Stimulated activated naive CD8-positive, alpha-beta T cell treated with anti-CD3 and anti-CD28 coated beads, Interleukin-15, Interleukin-2, amounts not matched to agents 100 ng/mL and 50 ng/mL, for 24 hours (primary cell): ENCODE results near the gene HS6ST3.

Experiments used
- H3K27ac Mint-ChIP-seq: one replicate; pipeline ENCODE4 v1.8.0; 2021; ENCODE audit warnings: mild to moderate bottlenecking, mixed read lengths
- H3K27me3 Mint-ChIP-seq: one replicate; pipeline ENCODE4 v1.8.0; 2021; ENCODE audit warnings: mixed read lengths
- H3K36me3 Mint-ChIP-seq: one replicate; pipeline ENCODE4 v1.8.0; 2021; ENCODE audit warnings: low read depth, mixed read lengths
- H3K4me1 Mint-ChIP-seq: one replicate; pipeline ENCODE4 v1.8.0; 2021; ENCODE audit warnings: low read depth, mixed read lengths
- H3K4me3 Mint-ChIP-seq: one replicate; pipeline ENCODE4 v1.8.0; 2021; ENCODE audit warnings: mild to moderate bottlenecking, mixed read lengths
- H3K9me3 Mint-ChIP-seq: one replicate; pipeline ENCODE4 v1.8.0; 2021; ENCODE audit warnings: mixed read lengths

The HS6ST3 gene

GRCh38 chr13:96615252-96615651, 525.3 kb downstream of the HS6ST3 start:
- H3K4me3 Mint-ChIP-seq: no peak overlapping the region
- peaks cover 11% of the 10 kb centered on the region for H3K9me3 Mint-ChIP-seq
- H3K27me3 Mint-ChIP-seq: no peaks in the 10 kb centered on the region
- no peak overlapping the region for H3K27ac Mint-ChIP-seq
- no peaks in the 10 kb centered on the region for H3K36me3 Mint-ChIP-seq
- H3K4me1 Mint-ChIP-seq: no peaks in the 10 kb centered on the region

- peaks cover 5% of the 10 kb centered on the region for H3K9me3 Mint-ChIP-seq
- no peak overlapping the region for H3K4me3 Mint-ChIP-seq
- no peaks in the 10 kb centered on the region for H3K36me3 Mint-ChIP-seq
- H3K27ac Mint-ChIP-seq: no peak overlapping the region
- H3K27me3 Mint-ChIP-seq: no peaks in the 10 kb centered on the region
- H3K4me1 Mint-ChIP-seq: no peaks in the 10 kb centered on the region
Observed at GRCh38 chr13:96617528-96617927, 527.6 kb downstream of the HS6ST3 start.

- Mint-ChIP-seq H3K36me3 (no peaks in the 10 kb centered on the region), H3K4me1 (no peaks in the 10 kb centered on the region), H3K4me3 (no peak overlapping the region), H3K9me3 (no peaks in the 10 kb centered on the region), H3K27me3 (no peaks in the 10 kb centered on the region), H3K27ac (no peak overlapping the region)
Observed at GRCh38 chr13:96621634-96622183, 531.8 kb downstream of the HS6ST3 start.

DNA sequence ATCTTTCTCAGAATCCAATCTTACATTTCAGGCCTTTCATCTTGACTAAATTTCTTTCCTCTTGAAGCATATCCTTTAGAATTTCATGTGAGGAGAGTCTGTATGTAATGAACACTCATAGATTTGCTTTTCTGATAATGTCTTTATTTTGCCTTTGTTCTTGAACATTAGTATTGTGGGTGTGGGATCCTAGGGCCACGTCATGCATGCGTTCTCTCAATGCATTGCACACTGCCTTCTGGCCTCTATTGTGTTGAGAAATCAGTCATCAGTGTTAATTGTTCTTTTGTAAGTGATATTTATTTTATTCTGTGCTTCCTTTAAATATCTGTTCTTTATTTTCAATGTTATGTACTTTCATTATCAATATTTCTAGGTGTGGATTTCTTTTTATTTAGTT, 539.4 kb downstream of the HS6ST3 start:
- H3K36me3 Mint-ChIP-seq: no peaks in the 10 kb centered on the region
- H3K27ac Mint-ChIP-seq: no peak overlapping the region
- H3K9me3 Mint-ChIP-seq: peaks cover 7% of the 10 kb centered on the region
- no peaks in the 10 kb centered on the region for H3K4me1 Mint-ChIP-seq
- H3K4me3 Mint-ChIP-seq: no peak overlapping the region
- no peaks in the 10 kb centered on the region for H3K27me3 Mint-ChIP-seq

DNA sequence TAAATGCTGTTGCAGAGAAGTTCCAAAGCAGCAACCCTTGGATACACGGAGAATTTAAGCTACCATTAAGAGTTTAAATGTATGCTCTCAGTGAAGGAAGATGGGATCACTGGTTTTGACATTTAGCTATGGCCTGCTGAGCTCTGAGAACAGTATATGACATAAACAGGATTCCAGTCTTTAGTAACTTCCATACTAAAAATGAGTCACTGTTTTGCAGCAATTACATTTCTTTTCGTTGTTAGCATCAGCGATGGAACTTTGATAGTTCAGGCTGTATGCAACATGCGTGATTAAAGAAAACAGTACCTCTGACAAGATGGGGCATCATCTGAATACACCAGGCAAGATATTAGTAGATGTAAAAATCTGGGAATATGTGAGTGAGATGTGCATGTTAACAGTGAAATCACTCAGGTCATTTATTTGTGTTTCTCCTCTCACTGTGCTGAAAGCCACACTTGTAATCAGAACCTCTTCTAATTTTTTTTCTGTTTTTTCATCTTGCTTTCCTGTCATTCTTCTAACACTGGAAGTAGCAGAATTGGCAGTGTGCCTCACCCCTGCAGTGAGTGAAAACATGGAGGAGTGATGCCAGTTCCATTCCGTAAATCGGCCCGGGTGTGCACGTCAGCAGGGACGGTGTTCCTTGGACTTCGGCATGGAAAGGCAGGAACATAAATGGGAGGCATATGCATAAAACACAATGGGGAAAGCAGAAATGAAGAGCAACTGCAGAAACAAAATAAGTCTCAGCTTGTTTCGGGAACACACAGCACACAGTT, 542.8 kb downstream of the HS6ST3 start:
- Mint-ChIP-seq H3K36me3 (no peaks in the 10 kb centered on the region), H3K27me3 (no peaks in the 10 kb centered on the region), H3K4me3 (no peak overlapping the region), H3K27ac (no peak overlapping the region), H3K9me3 (peaks cover 12% of the 10 kb centered on the region), H3K4me1 (no peaks in the 10 kb centered on the region)

- Mint-ChIP-seq H3K36me3 (no peaks in the 10 kb centered on the region), H3K4me3 (no peak overlapping the region), H3K27me3 (no peaks in the 10 kb centered on the region), H3K4me1 (no peaks in the 10 kb centered on the region), H3K27ac (no peak overlapping the region), H3K9me3 (peaks cover 15% of the 10 kb centered on the region)
Observed at GRCh38 chr13:96636001-96636709, 546.2 kb downstream of the HS6ST3 start.

- H3K9me3 Mint-ChIP-seq: peaks cover 16% of the 10 kb centered on the region
- no peak overlapping the region for H3K4me3 Mint-ChIP-seq
- H3K4me1 Mint-ChIP-seq: no peaks in the 10 kb centered on the region
- H3K27ac Mint-ChIP-seq: no peak overlapping the region
- H3K36me3 Mint-ChIP-seq: no peaks in the 10 kb centered on the region
- H3K27me3 Mint-ChIP-seq: no peaks in the 10 kb centered on the region
Observed at GRCh38 chr13:96637039-96637438, 547.1 kb downstream of the HS6ST3 start.

DNA sequence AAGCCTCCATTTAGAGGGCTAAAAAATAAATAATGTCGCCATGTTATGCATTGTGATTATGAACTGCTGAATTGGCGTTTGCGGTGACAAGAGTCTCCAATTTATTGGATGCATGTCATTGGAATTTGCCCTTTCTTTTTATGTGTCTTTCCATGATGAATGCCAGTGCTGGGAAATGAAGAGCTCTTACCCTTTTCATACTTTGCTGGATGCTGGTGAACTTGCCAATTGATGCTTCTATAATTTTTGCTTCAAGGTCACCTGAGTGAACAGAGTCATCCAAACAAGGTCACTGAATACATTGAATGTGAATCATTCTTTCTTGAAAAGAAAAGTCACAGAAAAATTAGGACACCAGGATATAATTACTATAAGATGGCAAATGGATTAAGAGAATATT, 556.2 kb downstream of the HS6ST3 start:
- no peaks in the 10 kb centered on the region for H3K27me3 Mint-ChIP-seq
- H3K27ac Mint-ChIP-seq: no peak overlapping the region
- H3K9me3 Mint-ChIP-seq: peaks cover 26% of the 10 kb centered on the region
- H3K4me3 Mint-ChIP-seq: no peak overlapping the region
- H3K36me3 Mint-ChIP-seq: no peaks in the 10 kb centered on the region
- H3K4me1 Mint-ChIP-seq: no peaks in the 10 kb centered on the region

- no peaks in the 10 kb centered on the region for H3K4me1 Mint-ChIP-seq
- no peak overlapping the region for H3K27ac Mint-ChIP-seq
- H3K36me3 Mint-ChIP-seq: no peaks in the 10 kb centered on the region
- peaks cover 26% of the 10 kb centered on the region for H3K9me3 Mint-ChIP-seq
- no peaks in the 10 kb centered on the region for H3K27me3 Mint-ChIP-seq
- H3K4me3 Mint-ChIP-seq: no peak overlapping the region
Observed at GRCh38 chr13:96646515-96647211, 556.8 kb downstream of the HS6ST3 start.

DNA sequence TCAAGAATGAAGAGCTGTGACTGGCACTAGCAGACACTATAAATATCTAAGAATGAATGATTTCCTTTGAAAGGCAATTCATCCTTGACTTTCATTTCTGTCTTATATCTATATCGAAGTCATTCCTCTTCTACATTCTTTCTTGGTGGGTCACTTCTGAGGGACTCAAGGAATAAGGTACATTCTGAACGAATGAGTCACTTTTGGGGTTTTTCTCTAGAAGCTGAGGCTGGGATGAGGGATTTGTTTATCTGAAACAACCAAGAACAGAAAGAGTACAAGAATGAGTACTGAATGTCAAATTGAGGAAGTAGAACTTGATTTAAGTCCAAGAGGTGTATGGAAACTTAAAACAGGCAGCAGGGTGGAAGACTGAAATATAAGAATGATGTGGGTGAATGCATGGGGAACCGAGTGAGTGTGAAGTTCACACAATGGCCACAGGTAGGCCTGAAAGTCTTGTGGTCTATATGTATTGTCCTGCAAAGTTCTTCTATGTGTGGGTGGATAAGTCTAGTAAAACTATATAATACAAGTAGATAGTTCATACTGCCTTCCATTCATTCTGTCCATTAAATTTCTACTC, 560.5 kb downstream of the HS6ST3 start:
- no peaks in the 10 kb centered on the region for H3K4me1 Mint-ChIP-seq
- H3K9me3 Mint-ChIP-seq: peaks cover 12% of the 10 kb centered on the region
- no peak overlapping the region for H3K4me3 Mint-ChIP-seq
- no peaks in the 10 kb centered on the region for H3K36me3 Mint-ChIP-seq
- no peaks in the 10 kb centered on the region for H3K27me3 Mint-ChIP-seq
- H3K27ac Mint-ChIP-seq: no peak overlapping the region

DNA sequence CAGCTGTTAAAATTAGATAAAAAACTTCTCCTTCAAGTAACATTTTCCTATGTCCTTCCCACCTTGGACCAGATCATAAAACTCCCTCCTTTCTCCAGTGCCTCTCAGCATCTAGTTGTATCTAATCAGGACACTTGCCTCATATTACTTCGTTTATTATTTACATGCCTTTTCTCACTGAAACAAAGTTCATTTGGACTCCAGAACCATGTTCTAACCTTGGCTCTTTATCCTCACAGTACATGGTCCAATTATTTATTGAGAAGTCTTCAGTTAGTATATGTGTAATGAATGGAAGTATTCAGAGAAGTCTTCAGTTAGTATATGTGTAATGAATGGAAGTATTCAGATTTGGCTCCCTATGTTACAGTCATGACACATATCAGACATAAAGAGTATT, 561.7 kb downstream of the HS6ST3 start:
- Mint-ChIP-seq H3K4me3 (no peak overlapping the region), H3K36me3 (no peaks in the 10 kb centered on the region), H3K9me3 (peaks cover 8% of the 10 kb centered on the region)

DNA sequence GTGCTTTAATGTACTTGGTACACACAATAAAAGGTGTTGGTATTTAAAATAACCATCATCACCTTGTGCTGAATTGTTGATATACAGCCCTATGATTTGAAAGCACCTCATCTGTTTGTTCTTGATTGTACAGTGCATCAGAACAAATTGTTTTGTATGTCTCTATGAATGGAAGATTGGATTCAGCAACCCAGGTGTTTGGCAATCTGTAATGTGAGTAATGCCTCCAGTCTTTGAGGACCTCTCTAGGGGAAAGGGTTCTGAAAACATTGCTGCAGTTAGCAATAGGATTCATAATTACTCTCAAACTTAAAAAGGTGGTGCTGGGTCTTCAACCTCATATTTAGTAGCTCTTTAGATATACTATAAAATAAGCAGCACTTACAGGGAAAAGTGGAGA, 562.6 kb downstream of the HS6ST3 start:
- no peaks in the 10 kb centered on the region for H3K4me1 Mint-ChIP-seq
- no peak overlapping the region for H3K4me3 Mint-ChIP-seq
- no peaks in the 10 kb centered on the region for H3K27me3 Mint-ChIP-seq
- peaks cover 8% of the 10 kb centered on the region for H3K9me3 Mint-ChIP-seq
- H3K36me3 Mint-ChIP-seq: no peaks in the 10 kb centered on the region
- no peak overlapping the region for H3K27ac Mint-ChIP-seq

More for the DNA sequence above, 561.7 kb downstream of the HS6ST3 start:
- Mint-ChIP-seq H3K4me1 (no peaks in the 10 kb centered on the region), H3K27me3 (no peaks in the 10 kb centered on the region), H3K27ac (no peak overlapping the region)

DNA sequence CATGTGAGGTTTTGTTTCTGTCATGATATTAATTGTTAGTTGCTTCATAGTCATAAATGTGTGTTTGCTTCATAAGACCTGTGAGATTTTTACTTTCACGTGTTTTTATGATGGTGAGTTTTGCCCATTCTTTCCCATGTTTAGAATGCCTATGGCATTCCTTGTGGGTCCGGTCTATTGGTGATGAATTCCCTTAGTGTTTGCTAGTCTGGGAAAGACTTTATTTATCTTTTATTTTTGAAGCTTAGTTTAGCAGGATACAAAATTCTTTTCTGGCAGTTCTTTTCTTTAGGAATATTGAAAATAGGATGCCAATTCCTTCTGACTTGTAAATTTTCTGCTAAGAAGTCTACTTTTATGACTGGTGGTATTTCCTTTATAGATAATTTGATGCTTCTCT, 571.7 kb downstream of the HS6ST3 start:
- no peaks in the 10 kb centered on the region for H3K36me3 Mint-ChIP-seq
- no peak overlapping the region for H3K27ac Mint-ChIP-seq
- no peaks in the 10 kb centered on the region for H3K27me3 Mint-ChIP-seq
- peaks cover 16% of the 10 kb centered on the region for H3K9me3 Mint-ChIP-seq
- no peak overlapping the region for H3K4me3 Mint-ChIP-seq
- H3K4me1 Mint-ChIP-seq: no peaks in the 10 kb centered on the region

DNA sequence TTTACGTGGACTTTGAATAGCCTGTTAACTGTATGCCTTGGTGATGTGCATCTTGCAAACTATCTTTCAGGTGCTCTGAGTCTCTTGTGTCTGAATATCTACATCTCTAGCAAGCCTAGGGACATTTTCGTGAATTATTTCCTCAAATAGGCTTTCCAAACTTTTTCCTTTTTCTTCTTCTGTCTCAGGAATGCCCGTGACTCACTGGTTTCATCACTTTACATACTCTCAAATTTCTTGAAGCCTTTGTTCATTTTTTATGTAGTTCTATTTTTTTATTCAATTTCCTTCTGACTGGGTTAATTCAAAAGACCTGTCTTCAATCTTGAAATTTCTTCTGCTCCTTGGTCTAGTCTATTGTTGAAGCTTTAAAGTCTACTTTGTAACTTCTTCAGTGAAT, 572.1 kb downstream of the HS6ST3 start:
- Mint-ChIP-seq H3K4me3 (no peak overlapping the region), H3K27ac (no peak overlapping the region), H3K9me3 (peaks cover 16% of the 10 kb centered on the region)

More for the DNA sequence above, 572.1 kb downstream of the HS6ST3 start:
- Mint-ChIP-seq H3K27me3 (no peaks in the 10 kb centered on the region), H3K4me1 (no peaks in the 10 kb centered on the region), H3K36me3 (no peaks in the 10 kb centered on the region)
